Activated effector memory CD4-positive, alpha-beta T cell treated with Interleukin-2 at 50 U/mL for 16 hours (primary cell): ENCODE measurements around the gene NKIRAS1.
A peak's percentile ranks its signal among the peaks of the same experiment; 100 is the strongest.

Experiments
- DNase-seq: peaks from one replicate; pipeline ENCODE4 v3.0.0-alpha.2; 2020

Gene NKIRAS1

DNA sequence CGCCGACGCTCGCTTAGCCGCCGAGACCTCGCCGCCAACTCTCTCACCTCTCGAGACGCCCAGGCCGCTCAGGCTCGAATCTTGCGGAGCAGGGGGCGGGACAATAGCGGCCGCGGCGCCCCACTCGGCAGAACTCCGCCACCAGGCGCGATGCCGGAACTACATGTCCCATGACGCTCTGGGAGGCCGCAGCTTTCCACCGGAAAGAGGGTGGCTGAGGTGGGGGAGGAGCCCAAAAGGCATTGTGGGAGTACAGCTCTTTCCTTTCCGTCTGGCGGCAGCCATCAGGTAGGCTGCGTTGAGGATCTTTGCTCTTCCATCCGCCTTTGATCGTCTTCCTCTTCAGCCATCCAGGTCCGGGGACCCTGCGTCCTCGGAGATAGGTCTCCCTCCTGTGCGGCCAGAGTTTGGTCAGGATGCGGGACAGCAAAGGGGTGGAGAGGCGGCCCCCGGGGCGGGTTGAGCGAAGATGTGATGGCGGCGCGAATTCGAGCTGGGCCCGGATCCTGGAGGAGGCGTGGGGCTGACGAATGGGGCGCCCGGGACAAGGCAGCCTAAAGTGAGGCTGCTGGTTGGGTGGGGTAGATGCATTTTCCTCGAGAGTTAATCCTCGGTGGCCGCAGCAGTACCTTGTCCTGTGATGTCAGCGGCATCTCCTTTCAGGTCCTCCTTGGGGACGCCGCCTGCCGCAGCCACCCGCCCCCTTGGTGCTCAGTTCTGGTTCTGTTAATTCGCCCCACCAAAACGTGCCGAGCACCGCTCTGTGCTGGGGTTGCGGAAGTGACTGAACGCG, at the start of gene NKIRAS1, which contains the start of gene RPL15:
Gene NKIRAS1, minus strand, starts transcription at position 105 of the 793 bp plus-strand sequence. CDS start 6,086 bp downstream, outside the sequence.
Gene RPL15, plus strand, starts transcription at position 247 of the 793 bp plus-strand sequence. CDS start 728 bp downstream, outside the sequence.
- peak; percentile 96 for DNase-seq

- DNase-seq: no peak
Observed at GRCh38 chr3:23966328-23966727, 49.5 kb upstream of the NKIRAS1 start.

GRCh38 chr3:23964537-23965235, 47.9 kb upstream of the NKIRAS1 start:
- DNase-seq: no peak

DNA sequence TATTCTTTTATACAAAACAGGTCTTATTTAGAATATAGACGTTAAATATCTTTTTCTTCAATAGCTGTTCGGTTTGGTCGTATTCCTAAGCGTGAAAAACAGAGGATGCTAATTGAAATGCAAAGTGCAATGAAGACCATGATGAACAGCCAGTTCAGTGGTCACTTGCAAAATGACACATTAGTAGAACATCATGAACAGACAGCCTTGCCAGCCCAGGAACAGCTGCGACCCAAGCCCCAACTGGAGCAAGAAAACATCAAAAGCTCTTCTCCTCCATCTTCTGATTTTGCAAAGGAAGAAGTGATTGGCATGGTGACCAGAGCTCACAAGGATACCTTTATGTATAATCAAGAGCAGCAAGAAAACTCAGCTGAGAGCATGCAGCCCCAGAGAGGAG, 45.1 kb upstream of the NKIRAS1 start:
- no peak for DNase-seq

GRCh38 chr3:23961066-23961465, 44.3 kb upstream of the NKIRAS1 start:
- no peak for DNase-seq

GRCh38 chr3:23960649-23961048, 43.9 kb upstream of the NKIRAS1 start:
- DNase-seq: no peak

GRCh38 chr3:23959135-23959900, 42.5 kb upstream of the NKIRAS1 start:
- no peak for DNase-seq

DNA sequence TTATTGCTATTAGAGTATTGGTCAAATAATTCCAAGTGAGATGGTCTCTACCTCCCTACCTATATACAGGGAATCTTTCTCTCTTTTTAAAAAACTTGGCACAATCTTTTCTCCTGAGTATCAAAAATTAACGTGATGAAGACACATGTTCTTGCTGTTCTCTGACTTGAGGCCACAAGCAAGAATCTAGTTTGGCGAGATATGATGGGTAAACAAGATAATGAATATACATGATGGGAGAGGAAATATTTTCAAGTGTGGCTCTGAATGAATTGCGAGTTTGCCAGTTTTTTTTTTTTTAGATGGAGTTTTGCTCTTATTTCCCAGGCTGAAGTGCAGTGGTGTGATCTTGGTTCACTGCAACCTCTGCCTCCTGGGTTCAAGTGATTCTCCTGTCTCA, 39.9 kb upstream of the NKIRAS1 start:
- no peak for DNase-seq

DNA sequence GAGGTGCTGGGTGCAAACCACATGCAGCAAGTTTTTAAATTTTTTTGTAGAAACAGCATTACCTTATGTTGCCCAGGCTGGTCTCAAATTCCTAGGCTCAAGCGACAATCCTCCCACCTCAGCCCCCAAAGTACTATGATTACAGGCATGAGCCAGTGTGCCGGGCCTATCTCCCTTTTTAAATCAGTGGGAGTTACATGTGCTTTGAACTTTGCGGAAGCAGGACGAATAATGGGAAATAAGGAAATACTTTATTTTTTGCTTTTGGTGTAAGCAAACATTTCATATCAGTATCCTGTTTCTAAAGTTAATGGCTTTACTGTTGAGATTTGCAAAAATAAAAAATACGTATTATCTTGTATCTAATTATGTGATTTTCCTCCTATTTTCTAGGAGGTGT, 37.4 kb upstream of the NKIRAS1 start:
- no peak for DNase-seq

DNA sequence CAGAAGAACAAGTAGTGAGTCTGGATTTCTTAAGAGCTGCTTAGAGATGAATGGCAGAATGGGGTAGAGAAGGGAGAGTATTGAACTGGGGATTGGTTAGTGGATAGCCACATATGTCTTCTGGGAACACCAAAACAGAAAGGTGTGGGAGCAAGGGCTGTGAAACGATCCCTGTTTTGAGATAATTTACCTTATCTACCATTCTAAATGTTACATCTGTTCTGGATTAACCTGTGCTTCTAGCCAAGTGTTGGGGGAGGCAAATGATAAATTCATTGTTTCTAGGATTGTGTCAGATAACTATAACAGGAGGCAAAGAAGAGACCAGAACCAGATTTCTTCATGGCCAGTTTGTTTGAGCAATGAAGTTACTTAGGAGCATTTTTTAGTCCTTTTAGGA, 36.7 kb upstream of the NKIRAS1 start:
- no peak for DNase-seq

- DNase-seq: no peak
Observed at GRCh38 chr3:23952646-23953045, 35.9 kb upstream of the NKIRAS1 start.

DNA sequence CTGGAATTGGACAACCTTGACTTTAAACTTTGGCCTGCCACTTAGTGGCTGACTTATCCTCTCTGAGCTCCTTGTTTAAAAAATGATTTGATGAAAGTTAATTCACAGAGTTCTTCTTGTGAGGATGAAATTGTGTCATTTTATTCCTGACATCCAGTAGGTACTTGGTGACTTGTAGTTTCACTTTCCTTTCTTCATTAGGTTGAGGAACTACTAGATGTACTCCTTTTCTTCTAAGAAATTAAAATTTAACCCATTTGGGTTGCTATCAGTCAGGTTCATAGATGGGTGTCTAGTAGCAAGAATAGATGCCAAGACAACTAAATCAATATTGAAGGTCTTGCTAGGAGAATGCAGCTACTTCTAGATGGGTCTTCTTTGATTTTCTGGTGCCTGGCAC, 33.5 kb upstream of the NKIRAS1 start:
- DNase-seq: no peak

DNA sequence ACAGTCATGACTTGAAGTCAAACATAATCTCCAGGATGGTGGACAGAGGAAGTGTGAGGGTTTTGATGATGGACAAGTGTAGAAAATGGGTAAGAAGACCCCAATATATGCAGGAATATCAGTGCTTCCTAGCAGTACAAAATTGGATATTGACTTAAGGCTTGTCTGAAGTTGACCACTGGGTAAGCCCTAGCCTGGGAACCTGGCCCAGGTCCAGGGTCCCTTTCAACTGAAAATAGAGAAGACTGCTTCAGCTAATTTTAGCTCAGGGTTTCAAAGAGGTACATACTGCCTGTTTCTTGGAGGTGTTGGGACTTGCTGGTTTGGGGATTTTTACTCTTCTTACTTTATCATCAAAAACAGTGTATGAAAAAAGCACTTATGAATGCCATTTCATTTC, 33.0 kb upstream of the NKIRAS1 start:
- DNase-seq: no peak

- no peak for DNase-seq
Observed at GRCh38 chr3:23948761-23949160, 32.0 kb upstream of the NKIRAS1 start.

GRCh38 chr3:23945913-23946687, 29.3 kb upstream of the NKIRAS1 start:
- peak; percentile 98 for DNase-seq

GRCh38 chr3:23945663-23945912, 28.8 kb upstream of the NKIRAS1 start:
- no peak for DNase-seq

DNA sequence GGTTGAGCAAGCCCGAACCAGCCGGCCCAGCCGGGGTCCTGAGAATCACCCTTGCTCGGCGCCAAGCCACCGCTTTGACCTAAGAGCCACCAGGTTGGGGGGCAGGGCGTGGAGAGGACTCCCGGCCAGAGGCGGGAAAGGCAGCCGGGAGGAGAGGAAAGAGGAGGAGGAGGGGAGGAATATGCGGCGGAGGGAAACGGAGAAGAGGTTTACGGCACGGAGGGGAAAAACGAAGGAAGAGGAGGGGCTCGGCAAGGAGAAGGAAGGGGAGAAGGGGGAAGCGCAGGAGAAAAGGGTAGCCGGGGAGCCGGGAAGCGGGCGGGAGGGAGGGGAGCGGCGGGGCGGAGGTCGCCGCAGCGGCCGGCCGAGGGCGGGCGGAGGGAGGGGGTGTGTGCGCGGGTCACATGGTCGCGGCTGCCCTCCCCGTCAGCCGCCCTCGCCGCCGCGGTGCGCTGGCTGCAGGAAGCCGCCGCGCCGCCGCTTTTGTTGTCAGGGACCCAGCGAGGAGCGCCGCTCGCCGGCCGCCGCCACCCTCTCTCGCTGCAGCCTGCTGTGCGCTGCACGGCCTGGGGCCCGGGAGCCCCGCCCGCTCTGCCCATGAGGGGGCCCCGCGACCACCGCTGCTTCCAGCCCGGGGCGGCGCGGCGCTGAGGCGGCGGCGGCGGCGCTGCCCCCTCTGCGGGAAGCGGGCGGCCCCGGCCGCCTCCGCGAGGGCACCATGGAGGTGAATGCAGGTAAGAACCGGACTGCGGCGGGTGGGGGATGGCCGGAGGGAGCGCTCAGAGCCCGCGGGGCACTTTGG, 28.3 kb upstream of the NKIRAS1 start, which contains the start of gene NR1D2:
Gene NR1D2, plus strand, starts transcription at position 426 of the 802 bp plus-strand sequence. Its CDS starts 293 bp downstream, at position 719.
- peak; percentile 76 for DNase-seq

GRCh38 chr3:23944007-23944783, 27.4 kb upstream of the NKIRAS1 start:
- no peak for DNase-seq

- DNase-seq: no peak
Observed at GRCh38 chr3:23942546-23942945, 25.8 kb upstream of the NKIRAS1 start.

GRCh38 chr3:23941440-23941839, 24.6 kb upstream of the NKIRAS1 start:
- no peak for DNase-seq

GRCh38 chr3:23940775-23941174, 24.0 kb upstream of the NKIRAS1 start:
- no peak for DNase-seq
